GM12864 (cell line): ENCODE results near the gene MCL1.

ENCODE experiments used
- DNase-seq: peaks from one replicate; pipeline ENCODE4 v3.0.0-alpha.2; 2011; ENCODE audit warnings: low read depth
- H3K4me3 ChIP-seq: 2 replicates; pipeline ENCODE4 v1.5.1; 2011; ENCODE audit warnings: mild to moderate bottlenecking, low read depth, low read length, control low read depth
- TF ChIP-seq, protein P1 (sequence below): IDR thresholded peaks from 2 replicates; pipeline ENCODE4 v1.5.1; 2011; ENCODE audit warnings: low read depth, mild to moderate bottlenecking, moderate library complexity, low read length, control low read depth, inconsistent platforms; ENCODE audit errors: missing control alignments

Gene MCL1

DNA sequence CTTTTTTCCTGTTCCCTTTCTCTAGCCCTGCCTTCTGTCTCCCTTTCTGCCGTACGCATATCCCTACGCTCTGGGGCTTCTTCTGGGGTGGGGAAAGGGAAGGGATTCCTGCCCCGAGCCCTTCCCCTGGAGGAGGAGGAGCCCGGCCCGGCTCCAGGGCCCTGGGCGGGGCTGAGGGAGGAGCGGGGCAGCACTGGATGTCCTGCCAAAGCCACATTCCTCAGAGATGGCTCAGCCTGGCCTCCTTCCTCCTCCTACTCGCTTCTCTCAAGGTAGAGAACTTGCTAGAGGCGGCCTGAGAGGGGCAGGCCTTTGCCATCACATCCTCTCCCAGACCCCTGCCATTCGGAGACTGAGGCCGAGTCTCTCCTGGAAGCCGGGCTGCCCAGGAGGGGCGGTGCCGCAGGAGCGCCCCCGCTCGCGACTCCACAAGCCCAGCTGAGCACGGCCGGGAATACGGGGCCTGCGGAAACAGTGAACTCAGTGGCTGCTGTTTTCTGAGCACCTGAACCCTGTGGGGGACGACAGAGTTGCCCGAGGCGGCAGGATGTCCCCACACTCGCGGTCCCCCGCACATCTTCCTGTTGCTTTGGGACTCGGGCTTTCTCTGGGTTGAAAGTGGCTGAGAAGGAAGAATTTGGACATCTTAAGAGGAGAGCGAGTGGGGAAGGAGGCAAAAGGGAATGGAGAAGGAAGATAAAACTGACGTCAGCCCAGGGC lies 18.0 kb downstream of the MCL1 start:
- H3K4me3 ChIP-seq: peak overlapping the region; percentile 59

DNA sequence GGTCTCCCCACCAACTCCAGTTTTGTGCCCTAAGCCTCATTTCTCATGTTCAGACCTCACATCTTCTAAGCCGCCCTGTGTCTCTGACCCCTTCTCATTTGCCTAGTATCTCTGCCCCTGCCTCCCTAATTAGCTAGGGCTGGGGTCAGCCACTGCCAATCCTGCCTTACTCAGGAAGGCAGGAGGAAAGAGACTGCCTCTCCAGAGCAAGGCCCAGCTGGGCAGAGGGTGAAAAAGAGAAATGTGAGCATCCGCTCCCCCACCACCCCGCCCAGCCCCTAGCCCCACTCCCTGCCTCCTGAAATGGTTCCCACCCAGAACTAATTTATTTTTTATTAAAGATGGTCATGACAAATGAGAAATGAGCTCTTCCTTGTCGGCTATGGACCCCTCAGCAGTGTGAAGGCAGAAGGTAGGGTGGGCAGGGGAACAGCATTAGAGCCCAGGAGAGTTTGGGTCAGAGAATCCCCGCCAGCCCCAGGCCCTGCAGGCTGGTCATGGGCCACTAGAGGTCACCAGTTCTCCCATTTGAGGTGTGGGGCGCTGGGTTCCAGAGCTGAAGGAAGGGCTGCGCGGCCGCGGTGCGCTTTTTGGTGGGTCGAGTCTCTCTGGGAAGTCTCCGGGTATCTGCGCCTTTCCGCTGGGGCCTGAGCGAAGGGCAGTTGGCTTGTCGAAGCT lies 18.7 kb downstream of the MCL1 start:
- TF ChIP-seq, protein P1, sequence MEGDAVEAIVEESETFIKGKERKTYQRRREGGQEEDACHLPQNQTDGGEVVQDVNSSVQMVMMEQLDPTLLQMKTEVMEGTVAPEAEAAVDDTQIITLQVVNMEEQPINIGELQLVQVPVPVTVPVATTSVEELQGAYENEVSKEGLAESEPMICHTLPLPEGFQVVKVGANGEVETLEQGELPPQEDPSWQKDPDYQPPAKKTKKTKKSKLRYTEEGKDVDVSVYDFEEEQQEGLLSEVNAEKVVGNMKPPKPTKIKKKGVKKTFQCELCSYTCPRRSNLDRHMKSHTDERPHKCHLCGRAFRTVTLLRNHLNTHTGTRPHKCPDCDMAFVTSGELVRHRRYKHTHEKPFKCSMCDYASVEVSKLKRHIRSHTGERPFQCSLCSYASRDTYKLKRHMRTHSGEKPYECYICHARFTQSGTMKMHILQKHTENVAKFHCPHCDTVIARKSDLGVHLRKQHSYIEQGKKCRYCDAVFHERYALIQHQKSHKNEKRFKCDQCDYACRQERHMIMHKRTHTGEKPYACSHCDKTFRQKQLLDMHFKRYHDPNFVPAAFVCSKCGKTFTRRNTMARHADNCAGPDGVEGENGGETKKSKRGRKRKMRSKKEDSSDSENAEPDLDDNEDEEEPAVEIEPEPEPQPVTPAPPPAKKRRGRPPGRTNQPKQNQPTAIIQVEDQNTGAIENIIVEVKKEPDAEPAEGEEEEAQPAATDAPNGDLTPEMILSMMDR: peak; percentile 88
- DNase-seq: peak; percentile 70

More for the DNA sequence above, 18.0 kb downstream of the MCL1 start:
- no peak for DNase-seq
- TF ChIP-seq, protein P1: no peak

DNA sequence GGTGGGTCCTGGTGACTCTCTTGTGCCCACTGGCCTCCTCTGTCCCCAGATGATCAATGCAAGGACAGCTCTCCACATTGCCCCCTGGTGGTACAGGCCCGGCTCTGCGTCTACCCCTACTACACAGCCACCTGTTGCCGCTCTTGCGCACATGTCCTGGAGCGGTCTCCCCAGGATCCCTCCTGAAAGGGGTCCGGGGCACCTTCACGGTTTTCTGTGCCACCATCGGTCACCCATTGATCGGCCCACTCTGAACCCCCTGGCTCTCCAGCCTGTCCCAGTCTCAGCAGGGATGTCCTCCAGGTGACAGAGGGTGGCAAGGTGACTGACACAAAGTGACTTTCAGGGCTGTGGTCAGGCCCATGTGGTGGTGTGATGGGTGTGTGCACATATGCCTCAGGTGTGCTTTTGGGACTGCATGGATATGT lies 19.4 kb downstream of the MCL1 start:
- TF ChIP-seq, protein P1: peak; percentile 98
- DNase-seq: no peak

More for the DNA sequence above, 18.7 kb downstream of the MCL1 start:
- H3K4me3 ChIP-seq: peak overlapping the region; percentile 59

DNA sequence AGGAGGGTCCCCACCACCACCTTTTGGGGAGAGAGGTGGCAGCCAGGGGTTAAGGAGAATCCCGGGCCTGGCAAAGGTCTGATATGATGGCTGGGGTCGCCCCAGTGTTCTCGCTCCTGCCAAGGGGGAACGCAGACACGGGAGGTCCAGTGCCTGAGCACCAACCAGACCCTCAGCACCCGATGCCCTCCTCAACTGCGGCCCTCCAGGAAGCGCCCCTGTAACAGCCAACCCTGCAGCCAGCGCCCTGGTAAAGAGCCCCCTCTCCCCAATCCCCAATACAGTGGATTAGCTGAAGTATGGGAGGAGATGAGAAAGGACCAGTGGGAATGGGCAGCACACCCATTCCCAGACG lies 19.8 kb downstream of the MCL1 start:
- no peak overlapping the region for H3K4me3 ChIP-seq
- TF ChIP-seq, protein P1: no peak
- no peak for DNase-seq

More for the DNA sequence above, 19.4 kb downstream of the MCL1 start:
- H3K4me3 ChIP-seq: 0 out of 2 replicates have a peak overlapping the region, but pooled peaks have one; percentile 59

DNA sequence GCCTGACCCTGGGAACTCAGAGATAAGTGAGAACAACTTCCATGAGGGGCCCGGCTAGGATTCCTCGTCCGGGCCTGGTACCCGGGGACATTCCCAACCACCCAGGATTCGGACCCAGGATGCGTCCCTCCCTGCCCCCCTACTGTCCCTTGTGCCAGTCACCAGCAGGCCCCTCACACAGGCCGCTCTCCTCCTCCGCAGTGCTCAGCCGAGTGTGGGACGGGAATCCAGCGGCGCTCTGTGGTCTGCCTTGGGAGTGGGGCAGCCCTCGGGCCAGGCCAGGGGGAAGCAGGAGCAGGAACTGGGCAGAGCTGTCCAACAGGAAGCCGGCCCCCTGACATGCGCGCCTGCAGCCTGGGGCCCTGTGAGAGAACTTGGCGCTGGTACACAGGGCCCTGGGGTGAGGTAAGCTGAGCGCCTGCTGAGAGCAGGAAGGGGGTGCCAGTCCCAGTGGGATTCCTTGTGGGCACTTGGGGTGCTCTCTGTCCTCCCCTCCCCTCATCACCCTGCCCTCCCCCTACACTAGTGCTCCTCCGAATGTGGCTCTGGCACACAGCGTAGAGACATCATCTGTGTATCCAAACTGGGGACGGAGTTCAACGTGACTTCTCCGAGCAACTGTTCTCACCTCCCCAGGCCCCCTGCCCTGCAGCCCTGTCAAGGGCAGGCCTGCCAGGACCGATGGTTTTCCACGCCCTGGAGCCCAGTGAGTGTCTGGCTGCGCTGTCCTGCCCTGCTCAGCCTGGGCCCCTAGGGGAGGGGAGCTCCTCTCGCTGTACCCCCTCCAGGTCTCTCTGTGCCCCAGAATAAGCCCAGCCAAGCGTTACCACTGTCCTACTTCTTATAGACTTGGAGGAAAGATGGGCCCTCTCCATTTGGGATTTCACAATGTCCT lies 20.4 kb downstream of the MCL1 start:
- TF ChIP-seq, protein P1: no peak
- no peak for DNase-seq
- no peak overlapping the region for H3K4me3 ChIP-seq

DNA sequence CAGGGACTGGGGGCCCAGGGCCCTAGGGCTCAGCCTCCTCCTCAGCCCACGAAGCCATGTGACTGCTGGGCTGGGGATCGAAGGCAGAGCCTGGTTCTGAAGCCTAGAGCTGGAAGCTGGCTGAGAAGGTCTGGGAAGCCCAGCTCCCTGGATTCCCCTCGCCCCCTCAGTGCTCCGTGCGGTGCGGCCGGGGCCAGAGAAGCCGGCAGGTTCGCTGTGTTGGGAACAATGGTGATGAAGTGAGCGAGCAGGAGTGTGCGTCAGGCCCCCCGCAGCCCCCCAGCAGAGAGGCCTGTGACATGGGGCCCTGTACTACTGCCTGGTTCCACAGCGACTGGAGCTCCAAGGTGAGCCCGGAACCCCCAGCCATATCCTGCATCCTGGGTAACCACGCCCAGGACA lies 21.1 kb downstream of the MCL1 start:
- DNase-seq: no peak
- TF ChIP-seq, protein P1: no peak
- no peak overlapping the region for H3K4me3 ChIP-seq
